Measurements from ENCODE around the gene ATP8A2. TPM values are rescaled to one million over a fixed set of nuclear protein-coding genes. Genes with fewer than 3 reads are reported as not detected.
"Not testable (repeated sequence)": the region's sequence is repeated elsewhere in the genome, so short reads cannot be mapped to it uniquely, and the experiment has no call there.

The ATP8A2 gene
- total RNA-seq, 1 experiment from 2014 or later = not detected

DNA sequence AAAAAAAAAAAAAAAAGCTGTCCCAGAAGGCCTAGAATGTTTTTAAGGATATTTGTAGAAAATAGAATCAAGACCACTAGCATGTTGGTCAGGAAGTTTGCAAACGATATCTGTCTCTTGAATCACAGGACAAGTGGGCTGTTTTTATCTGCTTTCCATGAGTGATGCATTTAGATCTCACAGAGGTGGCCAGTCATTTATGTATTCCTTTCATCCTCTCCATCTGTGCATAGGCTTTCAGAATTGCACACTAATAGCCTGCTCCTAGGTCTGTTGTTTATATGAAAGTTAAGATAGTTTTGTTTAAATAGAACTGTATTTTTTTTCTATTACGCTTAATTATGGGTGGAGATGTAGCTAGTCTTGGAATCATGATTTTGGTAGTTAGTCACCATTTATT lies 390.5 kb downstream of the ATP8A2 start:
- no peak for DNase-seq (ENCODE audit: low read depth)
- in situ Hi-C loops (cut with HindIII; ENCODE audit: low pct_unique_long_range_greater_than_20kb, low sequenced_read_pairs) = no loop called here

DNA sequence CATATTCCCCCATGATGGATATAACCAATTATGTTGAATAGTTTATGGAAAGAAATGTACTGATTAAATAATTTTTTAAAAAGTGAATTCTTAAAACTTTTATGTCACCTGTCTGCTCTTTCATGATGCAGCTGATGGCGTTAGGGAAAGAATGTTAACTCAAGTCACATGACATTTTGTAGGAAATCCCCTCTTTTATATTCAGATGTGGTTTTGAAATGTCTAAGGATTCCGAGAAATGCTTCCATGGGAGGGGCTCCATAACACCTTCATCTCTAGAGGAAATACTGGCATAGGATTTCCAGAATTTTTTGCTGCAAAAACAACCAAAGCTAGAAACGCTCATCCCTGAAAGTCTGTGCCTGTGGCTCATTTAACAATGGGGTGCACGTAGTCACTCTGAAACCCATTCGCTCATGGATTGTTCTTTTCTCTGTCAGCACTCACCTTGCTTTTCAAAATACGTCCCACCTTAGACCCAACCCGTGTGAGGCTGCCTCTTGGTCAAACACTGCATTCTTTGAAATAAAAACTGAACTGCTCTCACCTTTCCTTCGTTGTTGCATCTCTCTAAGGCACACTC lies 391.1 kb downstream of the ATP8A2 start:
- peak; percentile 12 for DNase-seq (ENCODE audit: low read depth)
- in situ Hi-C loops (cut with HindIII; ENCODE audit: low pct_unique_long_range_greater_than_20kb, low sequenced_read_pairs) = no loop called here

DNA sequence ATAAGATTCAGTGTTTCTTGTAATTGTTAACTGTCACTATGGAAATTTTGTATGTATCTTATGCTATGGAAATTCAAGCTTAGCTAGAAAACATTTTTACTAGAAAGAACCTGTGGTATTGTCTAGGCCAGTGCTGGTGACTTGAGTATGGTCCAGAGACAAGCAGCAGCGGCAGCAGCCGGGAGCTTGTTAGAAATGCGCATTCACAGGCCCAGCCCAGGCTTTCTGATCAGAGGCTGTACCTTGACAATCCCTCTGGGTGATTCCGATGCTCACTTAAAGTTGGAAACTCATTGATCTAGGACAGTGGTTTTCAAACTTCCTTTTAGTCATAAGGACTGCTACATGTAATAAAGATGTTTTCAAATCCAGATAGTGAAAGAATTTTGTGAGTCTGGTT lies 392.6 kb downstream of the ATP8A2 start:
- DNase-seq (ENCODE audit: low read depth) = no peak
- in situ Hi-C loops (cut with HindIII; ENCODE audit: low pct_unique_long_range_greater_than_20kb, low sequenced_read_pairs) = no loop called here

DNA sequence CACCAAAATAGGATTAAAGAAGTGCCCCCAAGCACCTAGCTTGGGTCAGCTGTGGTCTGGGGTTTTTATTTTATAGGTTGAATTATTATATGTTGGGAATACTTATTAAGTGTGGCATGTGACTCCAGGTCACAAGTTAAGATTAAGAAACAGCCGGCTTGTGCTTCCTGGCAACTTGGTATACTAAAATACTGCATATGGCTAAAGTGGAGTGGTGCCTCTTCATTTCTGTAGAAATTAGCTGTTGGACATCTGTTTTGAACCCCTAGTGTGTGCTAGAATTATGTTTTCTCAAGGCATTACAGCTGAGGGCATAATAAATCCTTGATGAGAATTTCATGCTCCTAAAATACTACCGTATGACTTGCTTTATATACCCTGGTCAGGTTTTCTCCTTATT lies 393.5 kb downstream of the ATP8A2 start:
- in situ Hi-C loops (cut with HindIII; ENCODE audit: low pct_unique_long_range_greater_than_20kb, low sequenced_read_pairs) = no loop called here

DNA sequence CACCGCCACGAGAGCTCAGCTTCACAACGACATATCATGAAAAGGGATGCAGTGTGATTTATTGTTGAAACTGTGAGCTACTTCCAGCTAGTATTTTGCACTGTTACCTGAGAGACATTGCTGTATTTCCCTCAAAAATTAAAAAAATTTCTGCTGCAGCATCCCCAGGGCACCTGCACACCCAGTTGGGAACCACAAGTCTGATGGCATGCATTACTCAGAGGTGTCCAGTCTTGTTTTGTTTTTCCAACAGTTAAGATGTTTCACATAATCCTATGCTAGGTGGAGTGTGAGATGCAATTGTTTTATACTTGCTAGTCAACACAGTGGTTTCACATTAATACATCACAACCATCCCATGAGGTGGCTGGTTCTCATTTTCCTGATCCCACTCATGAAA lies 394.8 kb downstream of the ATP8A2 start:
- DNase-seq (ENCODE audit: low read depth) = no peak
- in situ Hi-C loops (cut with HindIII; ENCODE audit: low pct_unique_long_range_greater_than_20kb, low sequenced_read_pairs) = no loop called here

More for the DNA sequence above, 393.5 kb downstream of the ATP8A2 start:
- DNase-seq (ENCODE audit: low read depth) = no peak

DNA sequence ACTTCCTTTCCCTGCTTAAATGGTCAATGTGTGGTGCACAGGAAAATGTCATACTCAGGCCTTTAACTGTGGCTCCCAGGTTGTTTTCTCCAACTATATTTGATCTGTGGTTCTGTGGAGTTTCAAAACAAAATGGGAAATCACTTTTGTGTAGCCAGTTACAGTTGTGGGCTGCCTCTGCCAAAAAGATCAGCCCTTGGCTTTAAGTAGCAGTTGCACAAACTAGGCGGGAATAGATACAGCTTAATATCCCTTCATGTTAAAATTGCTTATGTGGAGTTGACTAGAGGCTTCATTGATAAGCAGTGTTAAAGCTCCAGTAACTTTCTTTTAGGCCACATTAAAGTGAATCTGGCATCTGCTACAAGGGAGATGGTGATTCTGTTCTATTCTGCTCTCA lies 395.2 kb downstream of the ATP8A2 start:
- no peak for DNase-seq (ENCODE audit: low read depth)
- in situ Hi-C loops (cut with HindIII; ENCODE audit: low pct_unique_long_range_greater_than_20kb, low sequenced_read_pairs) = no loop called here

DNA sequence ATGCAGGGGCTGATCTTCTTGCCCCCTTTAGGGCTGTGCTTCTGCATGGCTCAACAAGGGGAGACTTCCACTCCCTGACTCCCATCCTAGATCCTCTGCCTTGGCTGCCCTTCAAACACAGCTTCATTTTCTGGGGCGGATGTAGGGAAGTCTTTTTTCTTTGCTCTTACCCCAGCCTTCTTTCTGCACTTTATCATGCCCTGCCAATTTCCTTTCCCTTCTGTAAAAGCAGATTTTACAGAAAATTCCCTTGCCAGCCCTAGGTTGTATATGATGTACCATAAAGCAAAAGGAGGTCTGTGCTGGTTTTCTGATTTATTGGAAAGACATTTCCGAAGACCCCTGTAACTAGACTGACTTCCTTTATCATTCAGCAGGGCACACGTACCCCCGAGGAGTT lies 396.6 kb downstream of the ATP8A2 start:
- no peak for DNase-seq (ENCODE audit: low read depth)
- in situ Hi-C loops (cut with HindIII; ENCODE audit: low pct_unique_long_range_greater_than_20kb, low sequenced_read_pairs) = no loop called here

DNA sequence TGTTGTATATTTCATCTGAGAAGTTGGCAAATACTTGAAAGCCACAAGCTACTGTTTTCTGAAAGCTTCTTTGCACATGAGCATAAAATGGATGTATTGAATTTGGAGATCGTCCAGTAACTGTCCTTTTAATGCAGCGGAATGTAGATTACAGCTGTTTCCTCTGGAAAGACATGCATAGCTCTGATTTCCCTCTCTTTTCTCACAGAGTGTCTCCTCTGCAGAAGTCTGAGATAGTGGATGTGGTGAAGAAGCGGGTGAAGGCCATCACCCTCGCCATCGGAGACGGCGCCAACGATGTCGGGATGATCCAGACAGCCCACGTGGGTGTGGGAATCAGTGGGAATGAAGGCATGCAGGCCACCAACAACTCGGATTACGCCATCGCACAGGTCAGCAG lies 397.1 kb downstream of the ATP8A2 start:
- in situ Hi-C loops (cut with HindIII; ENCODE audit: low pct_unique_long_range_greater_than_20kb, low sequenced_read_pairs) = no loop called here
- DNase-seq (ENCODE audit: low read depth) = no peak

DNA sequence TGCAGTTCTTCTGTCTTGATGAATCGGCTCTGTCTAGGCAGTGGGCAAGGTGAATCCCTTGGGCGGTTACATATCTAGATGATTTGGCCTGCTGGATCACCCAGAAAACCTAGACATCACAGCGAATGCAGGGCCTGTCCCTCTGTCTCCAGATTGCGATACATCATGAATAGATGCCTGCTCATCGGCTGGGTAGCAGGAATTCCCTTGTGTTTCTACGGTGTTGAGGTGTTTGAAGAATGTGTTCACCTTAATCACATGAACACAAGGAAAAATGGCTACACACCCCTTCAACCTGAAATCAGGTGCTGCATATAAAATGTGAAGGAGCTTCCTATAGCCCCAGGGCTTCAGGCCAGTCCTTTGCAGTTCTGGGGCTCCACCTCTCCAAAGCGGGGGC lies 398.8 kb downstream of the ATP8A2 start:
- no peak for DNase-seq (ENCODE audit: low read depth)
- in situ Hi-C loops (cut with HindIII; ENCODE audit: low pct_unique_long_range_greater_than_20kb, low sequenced_read_pairs) = no loop called here

DNA sequence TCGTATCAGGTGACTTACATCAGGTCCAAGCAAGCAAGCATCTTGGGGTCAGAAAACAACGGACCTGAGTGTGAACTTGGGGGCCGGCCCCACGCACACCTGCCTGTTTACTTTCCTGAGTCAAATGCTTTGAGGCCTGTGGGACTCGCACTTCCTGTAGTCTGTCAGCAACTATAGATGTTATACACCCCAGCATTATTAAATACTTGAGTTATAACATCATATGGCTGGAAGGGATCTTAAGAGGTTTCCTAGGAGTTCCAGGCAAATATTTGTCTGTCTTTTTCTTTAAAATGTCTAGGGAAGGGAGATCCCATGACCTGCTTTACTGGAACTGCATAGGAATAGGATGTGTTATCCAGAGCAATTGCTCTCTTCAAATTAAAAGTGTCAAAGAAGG lies 399.4 kb downstream of the ATP8A2 start:
- DNase-seq (ENCODE audit: low read depth) = no peak
- in situ Hi-C loops (cut with HindIII; ENCODE audit: low pct_unique_long_range_greater_than_20kb, low sequenced_read_pairs) = no loop called here

DNA sequence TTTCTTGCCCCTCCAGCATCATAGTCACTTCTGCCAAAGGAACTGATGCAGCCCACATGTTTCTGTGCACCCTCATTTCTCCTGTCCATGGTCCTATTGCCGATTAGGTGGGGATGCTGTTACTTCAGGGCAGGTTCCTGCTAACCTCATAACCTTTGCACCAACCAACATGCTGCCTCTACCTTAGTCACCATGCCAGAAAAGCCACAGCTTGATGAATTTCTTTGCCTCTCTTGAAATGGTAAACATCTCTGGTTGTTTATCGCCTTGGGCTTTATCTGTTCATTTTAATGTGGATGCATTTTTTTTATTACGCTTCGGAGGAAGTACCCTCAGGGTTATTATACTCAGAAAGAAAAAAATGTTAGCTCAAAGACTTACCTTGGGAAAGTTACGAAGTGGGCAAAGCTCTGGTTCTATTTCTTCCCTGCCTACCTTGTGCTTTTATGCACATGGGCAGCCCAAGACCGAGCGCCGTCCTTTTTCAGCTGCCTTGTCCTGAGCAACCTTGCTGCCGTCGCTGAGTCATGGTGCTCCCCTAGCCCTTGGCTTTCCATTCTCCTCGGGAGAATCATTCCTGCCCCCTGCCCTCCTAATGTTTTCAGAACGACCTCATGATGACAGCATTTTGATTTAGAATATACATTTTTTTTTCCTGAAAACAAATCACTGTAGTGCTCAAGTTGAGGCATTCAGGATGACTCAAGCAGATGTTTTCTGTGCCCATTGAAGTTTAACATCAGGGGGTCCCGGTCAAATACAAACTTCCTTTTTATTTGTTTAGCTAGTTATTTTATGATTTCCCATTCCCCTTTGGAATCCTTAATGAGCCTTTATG lies 400.1 kb downstream of the ATP8A2 start:
- peak; percentile 20 for DNase-seq (ENCODE audit: low read depth)
- in situ Hi-C loops (cut with HindIII; ENCODE audit: low pct_unique_long_range_greater_than_20kb, low sequenced_read_pairs) = no loop called here

DNA sequence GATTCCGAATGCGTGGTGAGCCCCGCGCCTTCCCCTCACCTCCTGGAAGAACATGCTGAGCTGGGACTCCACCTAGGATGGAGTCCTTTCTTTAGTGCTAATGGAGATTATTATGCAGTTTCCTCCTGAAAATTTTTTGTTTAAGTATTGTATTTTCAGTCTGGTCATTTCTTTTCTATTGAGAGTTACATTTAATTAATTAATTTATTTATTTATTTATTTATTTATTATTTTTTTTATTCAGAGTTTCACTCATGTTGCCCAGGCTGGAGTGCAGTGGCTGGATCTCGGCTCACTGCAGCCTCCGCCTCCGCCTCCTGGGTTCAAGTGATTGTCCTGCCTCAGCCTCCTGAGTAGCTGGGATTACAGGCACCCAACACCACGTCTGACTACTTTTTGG lies 400.8 kb downstream of the ATP8A2 start:
- in situ Hi-C loops (cut with HindIII; ENCODE audit: low pct_unique_long_range_greater_than_20kb, low sequenced_read_pairs) = not testable (repeated sequence)

DNA sequence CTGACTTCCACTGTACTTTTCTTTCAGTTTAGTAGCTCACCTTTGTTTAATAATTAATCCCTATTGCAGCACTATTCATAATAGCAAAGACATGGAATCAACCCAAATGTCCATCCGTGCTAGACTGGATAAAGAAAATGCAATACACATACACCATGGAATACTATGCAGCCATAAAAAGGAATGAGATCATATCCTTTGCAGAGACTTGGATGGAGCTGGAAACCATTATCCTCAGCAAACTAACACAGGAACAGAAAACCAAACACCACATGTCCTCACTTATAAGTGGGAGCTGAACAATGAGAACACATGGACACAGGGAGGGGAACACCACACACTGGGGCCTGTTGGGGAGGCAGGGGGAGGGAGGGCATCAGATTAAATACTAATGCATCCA lies 402.3 kb downstream of the ATP8A2 start:
- DNase-seq (ENCODE audit: low read depth); in situ Hi-C loops (cut with HindIII; ENCODE audit: low pct_unique_long_range_greater_than_20kb, low sequenced_read_pairs): not testable (repeated sequence)

More for the DNA sequence above, 400.8 kb downstream of the ATP8A2 start:
- not testable (repeated sequence) for DNase-seq (ENCODE audit: low read depth)

DNA sequence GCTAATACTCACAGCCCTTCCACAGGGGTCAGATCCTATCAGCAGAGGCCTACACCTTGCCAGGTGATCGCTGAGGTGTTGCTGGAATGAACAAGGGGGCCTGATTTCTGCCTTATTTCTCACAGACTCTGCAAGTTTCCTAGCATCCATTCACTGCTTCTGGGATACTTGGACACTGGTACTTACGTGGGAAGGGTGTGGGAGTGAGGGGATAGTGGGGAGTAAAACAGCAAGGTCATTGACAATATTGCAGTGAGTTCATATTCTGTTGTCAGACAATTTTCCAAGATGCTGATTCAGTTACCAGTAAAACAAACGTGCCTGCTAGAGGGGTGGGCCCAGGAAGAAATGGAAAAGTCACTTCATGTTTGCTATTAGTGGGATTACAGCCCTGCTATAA lies 403.5 kb downstream of the ATP8A2 start:
- in situ Hi-C loops (cut with HindIII; ENCODE audit: low pct_unique_long_range_greater_than_20kb, low sequenced_read_pairs) = no loop called here
- no peak for DNase-seq (ENCODE audit: low read depth)

DNA sequence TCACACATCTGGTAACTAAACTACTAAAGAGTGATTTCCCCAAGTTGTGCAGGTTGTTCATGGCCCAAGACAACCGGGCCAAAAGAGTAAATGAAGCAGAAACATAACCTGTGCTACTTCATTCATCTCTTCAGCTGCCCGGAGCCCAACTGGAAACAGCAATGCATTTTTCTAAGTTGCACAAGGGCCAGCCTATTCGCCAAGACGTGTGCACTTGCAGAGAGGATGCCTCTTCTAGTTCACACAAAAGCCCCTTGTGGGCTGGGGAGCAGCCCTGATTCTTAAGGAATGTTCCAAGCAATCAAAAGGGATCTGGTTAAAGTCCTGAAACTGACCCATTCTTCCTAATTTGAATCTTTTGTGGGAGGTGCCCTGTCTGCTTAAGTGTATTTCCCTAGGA lies 404.2 kb downstream of the ATP8A2 start:
- no peak for DNase-seq (ENCODE audit: low read depth)
- in situ Hi-C loops (cut with HindIII; ENCODE audit: low pct_unique_long_range_greater_than_20kb, low sequenced_read_pairs) = no loop called here

DNA sequence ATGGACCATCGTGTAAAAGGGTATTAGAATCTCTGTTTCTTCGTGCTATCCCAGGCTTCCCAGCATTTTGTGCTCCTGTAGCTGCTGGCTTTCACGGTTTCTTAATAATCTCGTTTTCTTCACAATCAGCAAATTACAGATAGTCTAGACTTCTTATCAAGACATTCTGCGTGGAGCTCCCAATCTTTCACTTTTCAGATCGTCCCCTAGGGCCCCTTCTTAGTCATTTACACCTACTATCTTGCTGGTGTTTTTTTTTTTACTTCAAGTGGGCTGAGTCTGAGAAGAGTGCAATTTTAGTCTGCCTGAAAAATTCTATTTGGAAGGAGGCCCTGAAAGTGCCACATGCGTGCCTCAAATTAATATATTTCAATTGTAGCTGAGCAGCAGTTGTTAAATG lies 404.9 kb downstream of the ATP8A2 start:
- no peak for DNase-seq (ENCODE audit: low read depth)
- in situ Hi-C loops (cut with HindIII; ENCODE audit: low pct_unique_long_range_greater_than_20kb, low sequenced_read_pairs) = no loop called here

DNA sequence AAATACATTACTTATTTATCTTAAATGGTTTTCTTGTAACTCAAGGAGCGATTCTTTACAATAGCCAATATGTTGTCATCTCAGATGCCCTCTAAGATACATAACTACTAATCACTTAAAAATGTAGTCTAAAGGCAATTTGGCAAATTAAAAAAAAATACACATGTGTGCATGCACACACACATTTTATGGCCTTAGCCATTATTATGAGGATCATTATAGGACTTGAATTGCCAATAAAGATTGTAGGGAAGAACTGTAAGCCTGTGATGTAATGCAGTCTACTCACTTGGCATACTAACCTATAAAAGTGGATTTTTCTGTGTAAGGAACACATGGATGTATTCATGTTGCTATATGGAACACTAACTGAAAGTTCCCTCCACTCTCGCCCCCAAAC lies 405.7 kb downstream of the ATP8A2 start:
- in situ Hi-C loops (cut with HindIII; ENCODE audit: low pct_unique_long_range_greater_than_20kb, low sequenced_read_pairs) = no loop called here
- DNase-seq (ENCODE audit: low read depth) = no peak

DNA sequence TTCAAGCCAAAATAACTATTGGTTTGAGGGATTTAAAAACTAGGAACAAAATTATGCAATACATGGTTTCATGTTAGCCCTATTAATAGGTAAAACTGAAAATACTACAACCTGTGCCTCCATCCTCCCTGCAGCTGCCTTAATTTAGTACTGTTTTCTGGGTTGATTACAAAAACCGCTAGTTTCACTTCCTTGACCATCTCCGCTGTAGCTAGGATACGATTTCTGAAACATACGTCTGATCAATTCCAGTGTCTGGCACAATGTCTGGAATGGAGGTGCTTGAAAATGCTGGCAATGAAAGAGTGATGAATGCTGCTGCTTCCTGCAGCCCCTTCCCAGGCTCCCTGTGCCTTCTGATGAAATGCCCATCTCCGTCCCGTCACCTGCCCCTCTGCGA lies 406.6 kb downstream of the ATP8A2 start:
- in situ Hi-C loops (cut with HindIII; ENCODE audit: low pct_unique_long_range_greater_than_20kb, low sequenced_read_pairs) = no loop called here
- DNase-seq (ENCODE audit: low read depth) = no peak

DNA sequence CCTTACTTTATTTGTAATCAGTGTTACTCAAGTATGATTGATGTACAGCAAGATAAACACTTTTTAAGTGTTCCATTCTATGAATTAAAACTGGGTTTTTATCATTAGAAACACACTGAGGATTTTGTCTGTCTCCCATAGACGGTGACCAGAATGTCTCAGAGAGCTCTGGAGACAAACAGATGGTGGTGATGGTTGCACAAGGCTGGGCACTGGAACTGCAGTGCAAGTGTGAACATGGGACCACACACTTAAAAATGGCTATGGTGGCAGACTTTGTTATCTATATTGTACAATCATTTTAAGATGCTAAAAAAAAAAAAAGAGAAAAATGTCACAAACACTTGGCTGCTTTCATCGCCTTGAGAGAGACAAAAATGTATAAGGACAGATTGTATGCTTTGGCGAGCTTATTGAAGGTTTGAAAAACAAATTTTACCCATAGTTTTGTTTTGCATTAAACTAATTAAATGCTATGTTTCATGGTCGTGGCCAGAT lies 407.1 kb downstream of the ATP8A2 start:
- no peak for DNase-seq (ENCODE audit: low read depth)
- in situ Hi-C loops (cut with HindIII; ENCODE audit: low pct_unique_long_range_greater_than_20kb, low sequenced_read_pairs) = no loop called here

DNA sequence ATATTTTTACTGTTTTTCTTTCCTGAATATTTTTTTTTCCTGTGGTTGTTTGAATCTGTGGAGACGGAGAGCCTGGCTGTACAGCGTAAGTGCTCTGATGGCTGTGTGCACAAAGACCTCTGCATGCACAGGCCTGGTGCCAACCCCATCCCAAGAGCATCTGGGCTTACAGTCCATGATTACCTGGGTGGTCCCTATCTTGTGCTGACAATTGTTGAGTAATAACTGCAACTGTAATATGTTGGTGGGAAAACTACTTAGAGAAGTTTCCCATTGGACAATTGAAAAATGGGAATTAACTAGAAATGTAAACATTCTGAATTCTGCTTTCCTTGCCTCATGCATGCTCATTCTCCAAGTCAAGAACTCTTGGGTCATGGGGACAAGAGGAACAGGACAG lies 411.3 kb downstream of the ATP8A2 start:
- in situ Hi-C loops (cut with HindIII; ENCODE audit: low pct_unique_long_range_greater_than_20kb, low sequenced_read_pairs) = no loop called here
- DNase-seq (ENCODE audit: low read depth) = no peak
